Smooth muscle cell of the brain vasculature (primary cell): ENCODE measurements around the gene GBF1.
"Not testable (repeated sequence)": the region's sequence is repeated elsewhere in the genome, so short reads cannot be mapped to it uniquely, and the experiment has no call there.

ENCODE experiments used
- DNase-seq: peaks from one replicate; pipeline ENCODE4 v3.0.0-alpha.2; 2012; ENCODE audit warnings: low read depth, low spot score

Gene GBF1

GRCh38 chr10:102268375-102268888 is 23.1 kb downstream of the GBF1 start:
- no peak for DNase-seq

- no peak for DNase-seq
Measured at GRCh38 chr10:102269017-102269416, 23.7 kb downstream of the GBF1 start.

- no peak for DNase-seq
Measured at GRCh38 chr10:102274062-102274461, 28.7 kb downstream of the GBF1 start.

GRCh38 chr10:102275343-102275742 is 30.0 kb downstream of the GBF1 start:
- no peak for DNase-seq

- no peak for DNase-seq
Measured at GRCh38 chr10:102279104-102279503, 33.8 kb downstream of the GBF1 start.

- no peak for DNase-seq
Measured at GRCh38 chr10:102280397-102281101, 35.2 kb downstream of the GBF1 start.

- DNase-seq = no peak
Measured at GRCh38 chr10:102281102-102281487, 35.8 kb downstream of the GBF1 start.

- DNase-seq = no peak
Measured at GRCh38 chr10:102283488-102283887, 38.2 kb downstream of the GBF1 start.

- DNase-seq = no peak
Measured at GRCh38 chr10:102283890-102284289, 38.6 kb downstream of the GBF1 start.

- DNase-seq = no peak
Measured at GRCh38 chr10:102284531-102284930, 39.2 kb downstream of the GBF1 start.

GRCh38 chr10:102285133-102285532 is 39.8 kb downstream of the GBF1 start:
- no peak for DNase-seq

GRCh38 chr10:102286216-102286615 is 40.9 kb downstream of the GBF1 start:
- DNase-seq = no peak

- DNase-seq = no peak
Measured at GRCh38 chr10:102287538-102287937, 42.2 kb downstream of the GBF1 start.

GRCh38 chr10:102287991-102288390 is 42.7 kb downstream of the GBF1 start:
- no peak for DNase-seq

- no peak for DNase-seq
Measured at GRCh38 chr10:102289356-102289755, 44.0 kb downstream of the GBF1 start.

GRCh38 chr10:102289840-102290239 is 44.5 kb downstream of the GBF1 start:
- no peak for DNase-seq

- DNase-seq = no peak
Measured at GRCh38 chr10:102291221-102291905, 46.0 kb downstream of the GBF1 start.

- DNase-seq = no peak
Measured at GRCh38 chr10:102297101-102297500, 51.8 kb downstream of the GBF1 start.

GRCh38 chr10:102298899-102299298 is 53.6 kb downstream of the GBF1 start:
- no peak for DNase-seq

- no peak for DNase-seq
Measured at GRCh38 chr10:102299873-102300272, 54.5 kb downstream of the GBF1 start.

GRCh38 chr10:102300278-102300843 is 55.0 kb downstream of the GBF1 start:
- no peak for DNase-seq

GRCh38 chr10:102300912-102301311 is 55.6 kb downstream of the GBF1 start:
- not testable (repeated sequence) for DNase-seq

GRCh38 chr10:102301332-102301731 is 56.0 kb downstream of the GBF1 start:
- not testable (repeated sequence) for DNase-seq
